22Rv1 (cell line): Measurements from ENCODE around the gene ANKRD28.

Experiments
- ZFX ChIP-seq: fragments of 450-650 bp; IDR thresholded peaks from 2 replicates; pipeline ENCODE4 v1.6.1; 2017; ENCODE audit warnings: antibody characterized with exemption, borderline replicate concordance
- TF ChIP-seq, protein P1 (sequence below): fragments of 450-650 bp; IDR thresholded peaks from 2 replicates; pipeline ENCODE4 v1.5.1; 2017; ENCODE audit warnings: mild to moderate bottlenecking

DNA sequence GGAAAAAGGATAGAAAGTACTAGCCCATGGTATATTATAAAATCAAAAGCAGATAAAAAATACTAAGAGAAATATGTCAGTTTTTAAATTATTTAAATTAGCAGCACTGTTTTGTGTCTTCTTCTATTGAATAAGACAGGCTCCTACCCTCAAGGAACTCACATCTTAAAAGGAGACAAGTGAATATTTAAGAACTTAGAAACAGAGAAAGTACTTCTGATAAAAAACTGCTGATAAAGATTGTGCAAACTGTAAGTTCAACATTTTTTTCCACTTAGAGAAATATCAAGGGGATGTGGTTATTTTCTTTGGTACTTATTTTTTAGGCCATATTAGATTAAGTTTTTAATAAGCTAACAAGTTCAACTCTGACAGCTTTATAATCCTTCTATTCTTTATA lies 3.0 kb upstream of the ANKRD28 start:
- TF ChIP-seq, protein P1, sequence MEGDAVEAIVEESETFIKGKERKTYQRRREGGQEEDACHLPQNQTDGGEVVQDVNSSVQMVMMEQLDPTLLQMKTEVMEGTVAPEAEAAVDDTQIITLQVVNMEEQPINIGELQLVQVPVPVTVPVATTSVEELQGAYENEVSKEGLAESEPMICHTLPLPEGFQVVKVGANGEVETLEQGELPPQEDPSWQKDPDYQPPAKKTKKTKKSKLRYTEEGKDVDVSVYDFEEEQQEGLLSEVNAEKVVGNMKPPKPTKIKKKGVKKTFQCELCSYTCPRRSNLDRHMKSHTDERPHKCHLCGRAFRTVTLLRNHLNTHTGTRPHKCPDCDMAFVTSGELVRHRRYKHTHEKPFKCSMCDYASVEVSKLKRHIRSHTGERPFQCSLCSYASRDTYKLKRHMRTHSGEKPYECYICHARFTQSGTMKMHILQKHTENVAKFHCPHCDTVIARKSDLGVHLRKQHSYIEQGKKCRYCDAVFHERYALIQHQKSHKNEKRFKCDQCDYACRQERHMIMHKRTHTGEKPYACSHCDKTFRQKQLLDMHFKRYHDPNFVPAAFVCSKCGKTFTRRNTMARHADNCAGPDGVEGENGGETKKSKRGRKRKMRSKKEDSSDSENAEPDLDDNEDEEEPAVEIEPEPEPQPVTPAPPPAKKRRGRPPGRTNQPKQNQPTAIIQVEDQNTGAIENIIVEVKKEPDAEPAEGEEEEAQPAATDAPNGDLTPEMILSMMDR, result no peak
- TF ChIP-seq ZFX, result no peak
